IMR-90 (cell line): ENCODE data around the gene TBXAS1. TPM values are rescaled to one million over a fixed set of nuclear protein-coding genes. Genes with fewer than 3 reads are reported as not detected.

ENCODE experiments used
- ATAC-seq: fragments of 200-7000 bp; cut with Tn5 transposase; 2 replicates; pipeline ENCODE4 v1.9.1; 2020; ENCODE audit warnings: low read depth, mild to moderate bottlenecking, moderate library complexity
- BruUV-seq: library from RNA; stranded (reverse); fragments of 400-500 nt; replicated peaks from 2 replicates; lab custom pipeline; 2021; lab: Mats Ljungman, UMichigan
- CTCF ChIA-PET: fragments of 300-600 bp; formaldehyde crosslinking; extraction: SDS; loops from one replicate; lab custom pipeline; 2021; ENCODE audit warnings: antibody characterized with exemption; lab: Yijun Ruan, JAX
- POLR2A ChIA-PET: fragments of 300-600 bp; sonication (Branson Sonifier 250); formaldehyde crosslinking; loops from one replicate; lab custom pipeline; 2022; ENCODE audit warnings: antibody characterized with exemption; ENCODE audit not compliant: unreplicated experiment; lab: Charles Lee
- DNase-seq: peaks from one replicate; pipeline ENCODE4 v3.0.0; 2013
- H2AFZ ChIP-seq: replicated peaks from 2 replicates; pipeline ENCODE3; 2013; ENCODE audit warnings: low read length, mild to moderate bottlenecking; ENCODE audit not compliant: poor library complexity
- H2AK5ac ChIP-seq: 2 replicates; pipeline ENCODE4 v1.6.1; 2013; ENCODE audit warnings: low read depth, low read length, inconsistent platforms
- H2AK9ac ChIP-seq: replicated peaks from 2 replicates; pipeline ENCODE3; 2013; ENCODE audit warnings: mild to moderate bottlenecking, low read depth, low read length, moderate library complexity; ENCODE audit not compliant: poor library complexity
- H2BK120ac ChIP-seq: 2 replicates; pipeline ENCODE4 v1.6.1; 2013; ENCODE audit warnings: low read depth, low read length, inconsistent platforms
- H2BK15ac ChIP-seq: 3 replicates; pipeline ENCODE4 v1.6.1; 2013; ENCODE audit warnings: low read depth, low read length, inconsistent platforms
- H2BK20ac ChIP-seq: 2 replicates; pipeline ENCODE4 v1.6.1; 2013; ENCODE audit warnings: low read depth, mild to moderate bottlenecking, inconsistent platforms, low read length, moderate library complexity
- H2BK5ac ChIP-seq: 2 replicates; pipeline ENCODE4 v1.6.1; 2013; ENCODE audit warnings: mild to moderate bottlenecking, low read depth, low read length, inconsistent platforms; ENCODE audit not compliant: poor library complexity, severe bottlenecking
- H3K14ac ChIP-seq: replicated peaks from 2 replicates; pipeline ENCODE4 v1.6.1; 2013; ENCODE audit warnings: low read depth, low read length, inconsistent platforms
- H3K18ac ChIP-seq: 2 replicates; pipeline ENCODE4 v1.6.1; 2013; ENCODE audit warnings: low read depth, low read length, control low read depth
- H3K23ac ChIP-seq: 2 replicates; pipeline ENCODE4 v1.6.1; 2013; ENCODE audit warnings: low read depth, low read length, inconsistent platforms
- H3K27ac ChIP-seq: 2 replicates; pipeline ENCODE4 v1.5.1; 2013; ENCODE audit warnings: mild to moderate bottlenecking, control low read depth, low read length; ENCODE audit not compliant: insufficient read depth
- H3K27me3 ChIP-seq: 2 replicates; pipeline ENCODE4 v1.6.1; 2013; ENCODE audit warnings: low read length; ENCODE audit not compliant: control insufficient read depth, insufficient read depth
- H3K36me3 ChIP-seq: 2 replicates; pipeline ENCODE4 v1.6.1; 2013; ENCODE audit warnings: low read length, mixed read lengths; ENCODE audit not compliant: control insufficient read depth, insufficient read depth
- H3K4ac ChIP-seq: 2 replicates; pipeline ENCODE4 v1.6.1; 2013; ENCODE audit warnings: low read depth, low read length, inconsistent platforms
- H3K4me1 ChIP-seq: 2 replicates; pipeline ENCODE4 v1.6.1; 2013; ENCODE audit warnings: low read length, mixed read lengths; ENCODE audit not compliant: control insufficient read depth, insufficient read depth
- H3K4me2 ChIP-seq: 2 replicates; pipeline ENCODE4 v1.6.1; 2013; ENCODE audit warnings: low read depth, mild to moderate bottlenecking, control low read depth, low read length, moderate library complexity
- H3K4me3 ChIP-seq: 2 replicates; pipeline ENCODE4 v1.5.1; 2013; ENCODE audit warnings: low read depth, mild to moderate bottlenecking, control low read depth, low read length, moderate library complexity; ENCODE audit not compliant: insufficient read depth
- H3K56ac ChIP-seq: 2 replicates; pipeline ENCODE4 v1.6.1; 2013; ENCODE audit warnings: low read length, inconsistent platforms; ENCODE audit not compliant: insufficient read depth; ENCODE audit errors: extremely low read depth
- H3K79me1 ChIP-seq, 2 experiments: 2 replicates each; pipeline ENCODE4 v1.6.1; 2013; ENCODE audit warnings: low read length in 2 of 2, inconsistent platforms in 1 of 2, low read depth in 1 of 2
- H3K9ac ChIP-seq: 2 replicates; pipeline ENCODE4 v1.6.1; 2013; ENCODE audit warnings: low read depth, low read length, control low read depth
- H3K9me1 ChIP-seq: 2 replicates; pipeline ENCODE4 v1.6.1; 2013; ENCODE audit warnings: low read length, inconsistent platforms; ENCODE audit not compliant: insufficient read depth
- H3K9me3 ChIP-seq: 2 replicates; pipeline ENCODE4 v1.6.1; 2013; ENCODE audit warnings: low read length; ENCODE audit not compliant: control insufficient read depth, insufficient read depth
- H4K20me1 ChIP-seq: 2 replicates; pipeline ENCODE4 v1.6.1; 2013; ENCODE audit warnings: low read length, inconsistent platforms; ENCODE audit not compliant: insufficient read depth
- H4K5ac ChIP-seq: 2 replicates; pipeline ENCODE4 v1.6.1; 2013; ENCODE audit warnings: mild to moderate bottlenecking, low read depth, low read length, control low read depth
- H4K8ac ChIP-seq, 2 experiments: 2 replicates each; pipeline ENCODE4 v1.6.1; 2013; ENCODE audit warnings: low read depth in 2 of 2, low read length in 2 of 2, control low read depth in 1 of 2, inconsistent platforms in 1 of 2
- H4K91ac ChIP-seq: 2 replicates; pipeline ENCODE4 v1.6.1; 2013; ENCODE audit warnings: low read depth, low read length, inconsistent platforms; ENCODE audit not compliant: insufficient read depth
- BHLHE40 ChIP-seq: fragments of 150-350 bp; IDR thresholded peaks from 2 replicates; pipeline ENCODE4 v1.6.1; 2016; ENCODE audit warnings: mild to moderate bottlenecking, low read depth, low read length
- CEBPB ChIP-seq: IDR thresholded peaks from 2 replicates; pipeline ENCODE4 v1.6.1; 2012; ENCODE audit warnings: low read depth, low read length, improper control_type of control experiment
- CHD1 ChIP-seq: IDR thresholded peaks from 2 replicates; pipeline ENCODE4 v1.6.1; 2012; ENCODE audit warnings: low read depth, low read length, improper control_type of control experiment
- FOS ChIP-seq: fragments of 150-350 bp; IDR thresholded peaks from 2 replicates; pipeline ENCODE4 v1.6.1; 2016; ENCODE audit warnings: low read depth, low read length
- MAFK ChIP-seq: IDR thresholded peaks from 2 replicates; pipeline ENCODE4 v1.6.1; 2012; ENCODE audit warnings: low read depth, low read length, improper control_type of control experiment
- MXI1 ChIP-seq: IDR thresholded peaks from 2 replicates; pipeline ENCODE4 v1.6.1; 2012; ENCODE audit warnings: low read depth, mild to moderate bottlenecking, low read length, moderate library complexity, borderline replicate concordance
- NFE2L2 ChIP-seq: fragments of 150-350 bp; IDR thresholded peaks from 2 replicates; pipeline ENCODE4 v1.6.1; 2016; ENCODE audit warnings: low read depth, mild to moderate bottlenecking, low read length
- POLR2A ChIP-seq: IDR thresholded peaks from 2 replicates; pipeline ENCODE4 v1.6.1; 2012; ENCODE audit warnings: mild to moderate bottlenecking, low read depth, low read length
- RAD21 ChIP-seq: IDR thresholded peaks from 2 replicates; pipeline ENCODE4 v1.6.1; 2012; ENCODE audit warnings: low read length, improper control_type of control experiment
- RCOR1 ChIP-seq: IDR thresholded peaks from 2 replicates; pipeline ENCODE4 v1.6.1; 2012; ENCODE audit warnings: mild to moderate bottlenecking, low read length, improper control_type of control experiment; ENCODE audit not compliant: insufficient replicate concordance
- RFX5 ChIP-seq: IDR thresholded peaks from 2 replicates; pipeline ENCODE4 v1.8.0; 2012; ENCODE audit warnings: low read depth, mild to moderate bottlenecking, low read length, moderate library complexity
- USF2 ChIP-seq: fragments of 150-350 bp; IDR thresholded peaks from 2 replicates; pipeline ENCODE4 v1.6.1; 2017; ENCODE audit warnings: mild to moderate bottlenecking, antibody characterized with exemption, low read length, low read depth
- WGBS, 2 experiments: methylation state at CpG; one replicate each; pipeline versions ENCODE4 v1.1.5 to v1.1.7; 2013; ENCODE audit warnings: missing lambda C conversion rate in 2 of 2; ENCODE audit not compliant: insufficient read length in 1 of 2; ENCODE audit errors: extremely low coverage in 2 of 2; 5-methylcytosine and 5-hydroxymethylcytosine counted together
- dilution Hi-C: fragments of 300-500 bp; cut with HindIII; formaldehyde crosslinking; loops from one replicate; pipeline ENCODE4 v1.14.3; 2018; ENCODE audit warnings: low sequenced_read_pairs; ENCODE audit not compliant: unreplicated experiment
- in situ Hi-C: fragments of 300-500 bp; cut with MboI; formaldehyde crosslinking; loops from 3 replicates; pipeline ENCODE4 v1.14.3; 2019; ENCODE audit warnings: low sequenced_read_pairs, inconsistent platforms, mixed read lengths
- intact Hi-C: fragments of 100-400 bp; cut with micrococcal nuclease; formaldehyde crosslinking; loops from 2 replicates; pipeline ENCODE4 v1.10.0; 2022
- polyA plus RNA-seq, 3 experiments: library from polyadenylated mRNA; depleted of rRNA; stranded (reverse); fragments of >200 nt; gene quantifications; 2 replicates each; pipeline ENCODE4 v1.2.3, GENCODE V29; 2012; ENCODE audit warnings: low replicate concordance in 1 of 3
- total RNA-seq: library from RNA; depleted of rRNA; stranded (reverse); fragments of >200 nt; gene quantifications from 2 replicates; pipeline ENCODE4 v1.2.3, GENCODE V29; 2012
- TF ChIP-seq, protein P1 (sequence below): fragments of 150-350 bp; IDR thresholded peaks from 2 replicates; pipeline ENCODE4 v1.6.1; 2016; ENCODE audit warnings: low read depth, mild to moderate bottlenecking, low read length, moderate library complexity, borderline replicate concordance
- TF ChIP-seq, protein P2 (sequence below): conservative IDR thresholded peaks from 2 replicates; pipeline ENCODE4 v1.5.1; 2012; ENCODE audit warnings: mild to moderate bottlenecking, low read depth, low read length, improper control_type of control experiment

Gene TBXAS1
- total and polyA plus RNA-seq, 2 of the 4 experiments (the other 2 are of a cell fraction), result 5.9 to 10.8 TPM

DNA sequence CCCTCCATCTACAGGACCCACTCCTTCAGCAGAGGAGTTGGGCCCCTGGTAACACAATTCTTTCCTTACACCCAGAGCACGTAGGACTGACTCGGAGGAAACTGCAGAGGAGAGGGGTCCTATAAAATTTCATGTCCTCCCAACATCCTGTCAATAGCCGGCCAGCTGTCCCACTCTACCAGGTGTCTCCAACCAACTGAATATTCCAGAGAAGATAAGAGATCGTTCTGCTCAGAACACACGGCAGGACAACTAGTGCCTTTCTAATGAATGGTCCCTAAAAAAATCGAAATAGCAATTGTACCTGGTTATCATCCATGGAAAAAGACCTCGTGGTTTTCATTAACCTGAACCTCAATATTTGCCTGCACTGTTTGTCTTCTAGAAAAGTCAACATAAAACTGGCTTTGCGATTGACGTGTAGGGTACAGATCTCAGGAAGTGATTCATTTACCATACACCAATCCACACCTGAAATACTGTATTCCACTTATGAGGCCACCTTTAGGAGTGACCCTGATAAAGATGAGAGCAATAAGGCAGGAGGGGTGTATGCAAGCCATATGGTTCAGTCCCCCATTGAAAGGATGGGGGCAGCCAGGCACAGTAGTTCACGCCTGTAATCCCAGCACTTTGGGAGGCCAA, 121.9 kb downstream of the TBXAS1 start:
- Histone ChIP-seq H3K14ac (no peak overlapping the region), H4K91ac (no peak overlapping the region), H3K36me3 (peaks cover 2% of the 10 kb centered on the region; the same call in 1 of the 2 replicates), H3K9ac (no peak overlapping the region), H3K4ac (no peak overlapping the region), H4K5ac (no peak overlapping the region), H4K8ac (no peak overlapping the region), H2BK5ac (no peak overlapping the region), H2BK20ac (no peak overlapping the region), H3K9me3 (peaks cover 3% of the 10 kb centered on the region), H3K4me3 (no peak overlapping the region), H3K27me3 (0 out of 2 replicates have a peak, but pooled peaks cover 2% of the 10 kb centered on the region), H4K20me1 (no peaks in the 10 kb centered on the region), H2BK15ac (no peak overlapping the region), H2AFZ (no peak overlapping the region), H2AK5ac (no peak overlapping the region), H3K79me1 (no peaks in the 10 kb centered on the region), H2AK9ac (no peak overlapping the region), H3K27ac (no peak overlapping the region), H3K56ac (no peak overlapping the region), H3K4me2 (no peak overlapping the region), H2BK120ac (no peak overlapping the region), H3K18ac (no peak overlapping the region), H3K9me1 (no peaks in the 10 kb centered on the region), H3K4me1 (peaks cover 5% of the 10 kb centered on the region; the same call in 1 of the 2 replicates), H3K23ac (no peak overlapping the region)
- dilution Hi-C loops (no loop called here), intact Hi-C loops (no loop called here), in situ Hi-C loops (no loop called here)
- no peak for DNase-seq
- BruUV-seq, result no TSS peak
- 83% methylated on average over 5 of the region's 10 CpGs; no CpG with 5 or more reads in 1 of the 2 experiments for WGBS, 2 experiments
- TF ChIP-seq USF2 (no peak), CEBPB (no peak), NFE2L2 (no peak), CHD1 (no peak), FOS (no peak), MXI1 (no peak), POLR2A (no peak), RCOR1 (no peak), RAD21 (no peak), RFX5 (no peak), BHLHE40 (no peak), MAFK (no peak)
- TF ChIP-seq, protein P1, sequence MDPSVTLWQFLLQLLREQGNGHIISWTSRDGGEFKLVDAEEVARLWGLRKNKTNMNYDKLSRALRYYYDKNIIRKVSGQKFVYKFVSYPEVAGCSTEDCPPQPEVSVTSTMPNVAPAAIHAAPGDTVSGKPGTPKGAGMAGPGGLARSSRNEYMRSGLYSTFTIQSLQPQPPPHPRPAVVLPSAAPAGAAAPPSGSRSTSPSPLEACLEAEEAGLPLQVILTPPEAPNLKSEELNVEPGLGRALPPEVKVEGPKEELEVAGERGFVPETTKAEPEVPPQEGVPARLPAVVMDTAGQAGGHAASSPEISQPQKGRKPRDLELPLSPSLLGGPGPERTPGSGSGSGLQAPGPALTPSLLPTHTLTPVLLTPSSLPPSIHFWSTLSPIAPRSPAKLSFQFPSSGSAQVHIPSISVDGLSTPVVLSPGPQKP, result no peak
- TF ChIP-seq, protein P2, sequence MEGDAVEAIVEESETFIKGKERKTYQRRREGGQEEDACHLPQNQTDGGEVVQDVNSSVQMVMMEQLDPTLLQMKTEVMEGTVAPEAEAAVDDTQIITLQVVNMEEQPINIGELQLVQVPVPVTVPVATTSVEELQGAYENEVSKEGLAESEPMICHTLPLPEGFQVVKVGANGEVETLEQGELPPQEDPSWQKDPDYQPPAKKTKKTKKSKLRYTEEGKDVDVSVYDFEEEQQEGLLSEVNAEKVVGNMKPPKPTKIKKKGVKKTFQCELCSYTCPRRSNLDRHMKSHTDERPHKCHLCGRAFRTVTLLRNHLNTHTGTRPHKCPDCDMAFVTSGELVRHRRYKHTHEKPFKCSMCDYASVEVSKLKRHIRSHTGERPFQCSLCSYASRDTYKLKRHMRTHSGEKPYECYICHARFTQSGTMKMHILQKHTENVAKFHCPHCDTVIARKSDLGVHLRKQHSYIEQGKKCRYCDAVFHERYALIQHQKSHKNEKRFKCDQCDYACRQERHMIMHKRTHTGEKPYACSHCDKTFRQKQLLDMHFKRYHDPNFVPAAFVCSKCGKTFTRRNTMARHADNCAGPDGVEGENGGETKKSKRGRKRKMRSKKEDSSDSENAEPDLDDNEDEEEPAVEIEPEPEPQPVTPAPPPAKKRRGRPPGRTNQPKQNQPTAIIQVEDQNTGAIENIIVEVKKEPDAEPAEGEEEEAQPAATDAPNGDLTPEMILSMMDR, result no peak
- ChIA-PET POLR2A (no interaction called here), CTCF (no interaction called here)
- no peak for ATAC-seq
